HAP-1 (cell line): ENCODE results near the gene FADS3.

Experiments used
- DNase-seq, 2 experiments: peaks; one replicate each; pipeline ENCODE4 v3.0.0-alpha.2; 2016 to 2020; ENCODE audit warnings: low spot score in 2 of 2
- H3K27me3 ChIP-seq: fragments of 250-450 bp; sonication (Bioruptor Pico); 2 replicates; pipeline ENCODE4 v1.5.1; 2020; ENCODE audit warnings: low read depth, mild to moderate bottlenecking, moderate library complexity
- H3K36me3 ChIP-seq: fragments of 250-450 bp; sonication (Bioruptor Pico); replicated peaks from 2 replicates; pipeline ENCODE4 v1.5.1; 2020; ENCODE audit warnings: mild to moderate bottlenecking
- H3K4me1 ChIP-seq: fragments of 250-450 bp; sonication (Bioruptor Pico); 2 replicates; pipeline ENCODE4 v1.5.1; 2020; ENCODE audit warnings: mild to moderate bottlenecking
- H3K4me3 ChIP-seq: fragments of 250-450 bp; sonication (Bioruptor Pico); 2 replicates; pipeline ENCODE4 v1.5.1; 2020; ENCODE audit warnings: mild to moderate bottlenecking, moderate library complexity
- H3K9me3 ChIP-seq: fragments of 250-450 bp; sonication (Bioruptor Pico); 2 replicates; pipeline ENCODE4 v1.5.1; 2020; ENCODE audit warnings: mild to moderate bottlenecking, moderate library complexity
- in situ Hi-C: fragments of 300-500 bp; cut with MboI; formaldehyde crosslinking; loops from 3 replicates; pipeline ENCODE4 v1.14.3; 2020; ENCODE audit warnings: low sequenced_read_pairs, inconsistent platforms, mixed read lengths

FADS3 gene

GRCh38 chr11:61874377-61874809, 17.0 kb downstream of the FADS3 start:
- no peaks in the 10 kb centered on the region for H3K27me3 ChIP-seq
- DNase-seq, result no peak
- H3K36me3 ChIP-seq, result no peaks in the 10 kb centered on the region
- H3K4me1 ChIP-seq, result peaks cover 3% of the 10 kb centered on the region
- H3K9me3 ChIP-seq, result no peaks in the 10 kb centered on the region
- in situ Hi-C loops, result no loop called here
- H3K4me3 ChIP-seq, result no peak overlapping the region

GRCh38 chr11:61873588-61874376, 17.6 kb downstream of the FADS3 start:
- peaks cover 3% of the 10 kb centered on the region for H3K4me1 ChIP-seq
- no peak overlapping the region for H3K4me3 ChIP-seq
- no peaks in the 10 kb centered on the region for H3K36me3 ChIP-seq
- no peak for DNase-seq
- in situ Hi-C loops, result no loop called here
- no peaks in the 10 kb centered on the region for H3K27me3 ChIP-seq
- no peaks in the 10 kb centered on the region for H3K9me3 ChIP-seq

- H3K27me3 ChIP-seq, result no peaks in the 10 kb centered on the region
- peaks cover 3% of the 10 kb centered on the region for H3K4me1 ChIP-seq
- no peak overlapping the region for H3K4me3 ChIP-seq
- no peaks in the 10 kb centered on the region for H3K36me3 ChIP-seq
- in situ Hi-C loops, result no loop called here
- DNase-seq, result no peak
- H3K9me3 ChIP-seq, result no peaks in the 10 kb centered on the region
These were observed 18.3 kb downstream of the FADS3 start for GRCh38 chr11:61872935-61873565.

- Histone ChIP-seq H3K27me3 (no peaks in the 10 kb centered on the region), H3K9me3 (no peaks in the 10 kb centered on the region), H3K4me3 (no peak overlapping the region), H3K4me1 (peaks cover 3% of the 10 kb centered on the region), H3K36me3 (no peaks in the 10 kb centered on the region)
- in situ Hi-C loops, result no loop called here
- DNase-seq, result peak; percentile 74 to 91
These were observed 20.2 kb downstream of the FADS3 start for GRCh38 chr11:61871158-61871597.

GRCh38 chr11:61870541-61871031, 20.8 kb downstream of the FADS3 start:
- H3K9me3 ChIP-seq, result no peaks in the 10 kb centered on the region
- no peak overlapping the region for H3K4me3 ChIP-seq
- DNase-seq, result no peak
- H3K4me1 ChIP-seq, result peaks cover 3% of the 10 kb centered on the region
- no peaks in the 10 kb centered on the region for H3K27me3 ChIP-seq
- peaks cover 5% of the 10 kb centered on the region for H3K36me3 ChIP-seq
- in situ Hi-C loops, result no loop called here

GRCh38 chr11:61869708-61870451, 21.5 kb downstream of the FADS3 start:
- no peak overlapping the region for H3K4me3 ChIP-seq

GRCh38 chr11:61869429-61869707, 22.0 kb downstream of the FADS3 start:
- peaks cover 3% of the 10 kb centered on the region for H3K4me1 ChIP-seq
- no peaks in the 10 kb centered on the region for H3K27me3 ChIP-seq

More at GRCh38 chr11:61869708-61870451, 21.5 kb downstream of the FADS3 start:
- peaks cover 12% of the 10 kb centered on the region for H3K36me3 ChIP-seq
- H3K9me3 ChIP-seq, result no peaks in the 10 kb centered on the region
- in situ Hi-C loops, result no loop called here
- H3K27me3 ChIP-seq, result no peaks in the 10 kb centered on the region
- peaks cover 3% of the 10 kb centered on the region for H3K4me1 ChIP-seq
- no peak for DNase-seq

GRCh38 chr11:61868571-61869428, 22.5 kb downstream of the FADS3 start:
- Histone ChIP-seq H3K4me3 (no peak overlapping the region), H3K9me3 (no peaks in the 10 kb centered on the region), H3K36me3 (peaks cover 12% of the 10 kb centered on the region), H3K27me3 (no peaks in the 10 kb centered on the region), H3K4me1 (peaks cover 3% of the 10 kb centered on the region)
- no peak for DNase-seq
- in situ Hi-C loops, result no loop called here

More at GRCh38 chr11:61869429-61869707, 22.0 kb downstream of the FADS3 start:
- in situ Hi-C loops, result no loop called here
- Histone ChIP-seq H3K36me3 (peaks cover 12% of the 10 kb centered on the region), H3K9me3 (no peaks in the 10 kb centered on the region), H3K4me3 (no peak overlapping the region)
- no peak for DNase-seq

GRCh38 chr11:61866958-61867343, 24.4 kb downstream of the FADS3 start:
- Histone ChIP-seq H3K27me3 (no peaks in the 10 kb centered on the region), H3K4me3 (no peak overlapping the region), H3K4me1 (peaks cover 3% of the 10 kb centered on the region), H3K9me3 (no peaks in the 10 kb centered on the region), H3K36me3 (peaks cover 24% of the 10 kb centered on the region)
- in situ Hi-C loops, result no loop called here
- no peak for DNase-seq

GRCh38 chr11:61866231-61866957, 25.0 kb downstream of the FADS3 start:
- in situ Hi-C loops, result no loop called here
- Histone ChIP-seq H3K4me1 (peaks cover 1% of the 10 kb centered on the region), H3K9me3 (no peaks in the 10 kb centered on the region), H3K27me3 (no peaks in the 10 kb centered on the region), H3K36me3 (peaks cover 28% of the 10 kb centered on the region), H3K4me3 (no peak overlapping the region)
- DNase-seq, result no peak

- in situ Hi-C loops, result no loop called here
- no peak for DNase-seq
- Histone ChIP-seq H3K4me1 (no peaks in the 10 kb centered on the region), H3K36me3 (peaks cover 37% of the 10 kb centered on the region), H3K27me3 (no peaks in the 10 kb centered on the region), H3K4me3 (no peak overlapping the region), H3K9me3 (no peaks in the 10 kb centered on the region)
These were observed 26.2 kb downstream of the FADS3 start for GRCh38 chr11:61864814-61865775.

- Histone ChIP-seq H3K4me3 (no peak overlapping the region), H3K9me3 (no peaks in the 10 kb centered on the region), H3K27me3 (no peaks in the 10 kb centered on the region), H3K4me1 (no peaks in the 10 kb centered on the region), H3K36me3 (peaks cover 52% of the 10 kb centered on the region)
- DNase-seq, result no peak
- in situ Hi-C loops, result no loop called here
These were observed 27.7 kb downstream of the FADS3 start for GRCh38 chr11:61863548-61864081.
